Mucosa of rectum (tissue), 2 donors: ENCODE measurements around the gene CCDC198.

ENCODE experiments used
- H3K27ac ChIP-seq, 2 donors: one replicate each; pipeline ENCODE4 v1.7.0; 2013; ENCODE audit warnings: inconsistent platforms in 2 of 2, low read depth in 2 of 2, low read length in 2 of 2
- H3K27me3 ChIP-seq, 2 donors: one replicate each; pipeline ENCODE4 v1.7.0; 2013; ENCODE audit warnings: low read length in 2 of 2; ENCODE audit not compliant: control insufficient read depth in 2 of 2, insufficient read depth in 2 of 2
- H3K36me3 ChIP-seq, 2 donors: one replicate each; pipeline ENCODE4 v1.7.0; 2013; ENCODE audit warnings: low read length in 2 of 2; ENCODE audit not compliant: control insufficient read depth in 2 of 2, insufficient read depth in 2 of 2
- H3K4me1 ChIP-seq, 2 donors: one replicate each; pipeline ENCODE4 v1.7.0; 2013; ENCODE audit warnings: low read length in 2 of 2, mild to moderate bottlenecking in 1 of 2; ENCODE audit not compliant: control insufficient read depth in 2 of 2, insufficient read depth in 2 of 2
- H3K4me3 ChIP-seq, 2 donors: one replicate each; pipeline ENCODE4 v1.7.0; 2013; ENCODE audit warnings: low read length in 2 of 2
- H3K9ac ChIP-seq, 2 donors: one replicate each; pipeline ENCODE4 v1.7.0; 2013; ENCODE audit warnings: low read length in 2 of 2, low read depth in 1 of 2, mild to moderate bottlenecking in 1 of 2
- H3K9me3 ChIP-seq, 2 donors: one replicate each; pipeline ENCODE4 v1.7.0; 2013; ENCODE audit warnings: low read length in 2 of 2; ENCODE audit not compliant: control insufficient read depth in 2 of 2
- donor health status: healthy.
- donor health status: Normal muscosa, but diverticular disease.

The CCDC198 gene, protein sequence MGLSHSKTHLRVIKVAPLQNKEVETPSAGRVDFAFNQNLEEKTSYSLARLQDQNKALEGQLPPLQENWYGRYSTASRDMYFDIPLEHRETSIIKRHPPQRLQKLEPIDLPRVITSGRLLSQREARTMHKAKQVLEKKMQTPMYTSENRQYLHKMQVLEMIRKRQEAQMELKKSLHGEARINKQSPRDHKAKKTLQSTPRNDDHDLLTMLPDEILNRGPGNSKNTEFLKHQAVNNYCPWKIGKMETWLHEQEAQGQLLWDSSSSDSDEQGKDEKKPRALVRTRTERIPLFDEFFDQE

DNA sequence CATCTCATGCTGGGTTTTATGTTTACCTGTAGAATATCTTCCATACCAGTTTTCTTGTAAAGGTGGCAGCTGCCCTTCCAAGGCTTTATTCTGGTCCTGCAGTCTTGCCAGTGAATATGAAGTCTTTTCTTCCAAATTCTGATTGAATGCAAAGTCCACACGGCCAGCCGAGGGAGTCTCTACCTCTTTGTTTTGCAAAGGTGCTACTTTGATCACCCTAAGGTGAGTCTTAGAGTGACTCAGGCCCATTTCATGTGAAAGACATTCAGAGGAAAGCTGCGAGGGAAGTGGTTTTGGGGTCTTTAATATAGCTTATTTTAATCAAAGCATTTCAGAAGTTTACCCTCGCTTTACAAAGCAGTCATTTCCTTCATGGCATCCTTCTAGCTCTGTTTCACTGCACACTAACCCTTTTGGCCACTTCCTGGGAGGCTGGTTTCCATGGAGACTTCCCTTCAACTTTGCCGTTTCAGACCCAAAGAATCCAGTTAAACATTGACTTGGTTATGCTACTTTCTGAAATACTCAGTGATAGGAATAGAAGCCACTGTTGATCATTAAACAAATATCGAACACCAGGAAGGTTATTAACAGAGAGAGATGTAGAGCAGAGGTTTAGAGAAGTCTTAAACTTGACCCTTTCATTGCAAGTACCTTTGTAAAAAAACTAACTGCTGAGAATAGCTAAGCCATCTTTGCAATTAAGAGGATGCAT is at the start of gene CCDC198:
TSS of gene CCDC198 (minus strand) at position 391 of the 715 bp plus-strand sequence. CDS start at position 249, 142 bp downstream.
- Histone ChIP-seq H3K27me3 (no peaks in the 10 kb centered on the region), H3K4me3 (no peak within 1 kb of the TSS), H3K27ac (no peak within 1 kb of the TSS), H3K4me1 (no peaks in the 10 kb centered on the region), H3K9ac (no peak within 1 kb of the TSS), H3K9me3 (no peaks in the 10 kb centered on the region), H3K36me3 (no peaks in the 10 kb centered on the region)

GRCh38 chr14:57533214-57533613 is 39.6 kb upstream of the CCDC198 start:
- H3K9ac ChIP-seq, result no peak overlapping the region
- H3K36me3 ChIP-seq, result no peaks in the 10 kb centered on the region
- H3K4me1 ChIP-seq, result no peaks in the 10 kb centered on the region

DNA sequence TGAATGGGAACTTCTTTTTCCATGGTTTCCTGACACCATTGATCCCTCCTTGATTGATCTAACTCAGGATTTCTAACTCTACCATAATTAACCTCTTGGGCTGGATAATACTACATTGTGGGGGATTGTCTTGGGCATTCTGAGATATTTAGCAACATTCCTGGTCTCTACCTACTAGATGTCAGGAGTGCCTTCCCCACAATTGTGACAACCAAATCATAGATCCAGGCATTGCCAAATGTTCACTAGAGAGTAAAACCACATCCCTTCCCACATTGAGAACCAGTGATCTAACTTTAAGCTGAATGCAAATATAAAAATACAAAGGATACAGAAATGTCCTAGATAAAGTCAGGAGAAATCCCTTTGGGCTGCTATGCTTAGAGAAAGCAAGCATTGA is 36.9 kb upstream of the CCDC198 start:
- no peaks in the 10 kb centered on the region for H3K36me3 ChIP-seq
- no peak overlapping the region for H3K4me3 ChIP-seq
- no peaks in the 10 kb centered on the region for H3K4me1 ChIP-seq
- H3K9ac ChIP-seq, result no peak overlapping the region
- no peaks in the 10 kb centered on the region for H3K27me3 ChIP-seq
- H3K9me3 ChIP-seq, result peaks cover 0 to 2% of the 10 kb centered on the region in 2 donors
- H3K27ac ChIP-seq, result no peak overlapping the region

More at GRCh38 chr14:57533214-57533613, 39.6 kb upstream of the CCDC198 start:
- Histone ChIP-seq H3K27ac (no peak overlapping the region), H3K27me3 (no peaks in the 10 kb centered on the region), H3K9me3 (no peaks in the 10 kb centered on the region), H3K4me3 (no peak overlapping the region)

GRCh38 chr14:57526942-57527341 is 33.3 kb upstream of the CCDC198 start:
- Histone ChIP-seq H3K9me3 (peaks cover 0 to 2% of the 10 kb centered on the region in 2 donors), H3K9ac (no peak overlapping the region), H3K27me3 (no peaks in the 10 kb centered on the region), H3K27ac (no peak overlapping the region), H3K4me1 (no peaks in the 10 kb centered on the region), H3K36me3 (no peaks in the 10 kb centered on the region), H3K4me3 (no peak overlapping the region)

DNA sequence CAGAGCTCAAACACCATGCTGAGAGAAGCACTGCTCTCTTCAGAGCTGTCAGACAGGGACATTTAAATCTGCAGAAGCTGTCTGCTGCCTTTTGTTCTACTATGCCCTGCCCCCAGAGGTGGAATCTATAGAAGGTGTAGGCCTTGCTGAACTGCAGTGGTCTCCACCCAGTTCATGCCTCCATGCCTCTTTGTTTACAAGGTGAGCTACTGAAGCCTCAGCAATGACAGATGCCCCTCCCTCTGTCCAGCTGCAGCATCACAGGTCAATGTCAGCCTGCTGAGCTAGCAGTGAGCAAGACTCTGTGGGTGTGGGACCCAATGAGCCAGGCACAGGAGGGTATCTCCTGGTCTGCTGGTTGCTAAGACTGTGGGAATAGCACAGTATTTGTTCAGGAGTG is 25.4 kb upstream of the CCDC198 start:
- no peak overlapping the region for H3K27ac ChIP-seq
- H3K9me3 ChIP-seq, result no peaks in the 10 kb centered on the region
- no peaks in the 10 kb centered on the region for H3K36me3 ChIP-seq
- H3K9ac ChIP-seq, result no peak overlapping the region
- no peaks in the 10 kb centered on the region for H3K27me3 ChIP-seq
- no peaks in the 10 kb centered on the region for H3K4me1 ChIP-seq
- H3K4me3 ChIP-seq, result no peak overlapping the region

DNA sequence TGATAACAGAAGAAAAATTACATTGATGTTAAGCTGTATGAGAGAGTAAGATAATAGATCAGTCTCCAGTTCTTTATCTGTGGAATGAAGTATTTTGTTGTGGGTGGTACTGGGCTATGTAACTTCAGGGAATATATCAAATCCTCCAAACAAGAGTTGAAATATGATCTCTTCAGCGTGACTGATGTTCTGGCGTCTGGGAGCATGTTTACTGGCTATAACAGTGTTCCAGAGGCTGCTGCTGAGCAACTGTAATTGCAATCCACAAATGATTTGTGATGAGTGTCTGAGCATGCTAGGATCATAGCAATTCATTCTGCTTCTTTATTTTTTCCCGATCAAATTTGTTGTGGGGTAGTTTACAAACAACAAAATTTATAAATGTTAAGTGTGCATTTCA is 18.6 kb upstream of the CCDC198 start:
- Histone ChIP-seq H3K4me3 (no peak overlapping the region), H3K4me1 (no peaks in the 10 kb centered on the region), H3K36me3 (no peaks in the 10 kb centered on the region)

DNA sequence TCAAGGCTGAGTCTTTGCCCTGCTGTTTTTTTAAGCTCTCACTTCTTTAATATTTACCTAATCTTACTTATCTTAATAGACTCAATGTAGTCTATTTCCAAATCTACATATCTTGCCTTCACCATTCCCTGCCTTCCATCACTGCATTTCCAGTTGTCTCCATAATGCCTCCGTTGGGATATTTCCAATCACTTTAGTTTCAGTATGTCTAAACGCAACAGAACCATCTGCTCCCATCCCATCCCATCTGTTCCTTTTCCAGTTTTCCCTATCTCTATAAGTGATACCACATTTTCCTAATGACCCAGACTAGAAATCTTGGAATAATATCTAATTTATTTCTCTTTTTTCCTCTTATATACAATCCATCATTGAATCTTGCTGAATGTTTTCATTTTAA is 15.1 kb upstream of the CCDC198 start:
- Histone ChIP-seq H3K9me3 (no peaks in the 10 kb centered on the region), H3K27ac (no peak overlapping the region), H3K4me3 (no peak overlapping the region), H3K36me3 (no peaks in the 10 kb centered on the region), H3K27me3 (no peaks in the 10 kb centered on the region), H3K9ac (no peak overlapping the region), H3K4me1 (no peaks in the 10 kb centered on the region)

More for the DNA sequence above, 18.6 kb upstream of the CCDC198 start:
- no peak overlapping the region for H3K27ac ChIP-seq
- no peak overlapping the region for H3K9ac ChIP-seq
- H3K9me3 ChIP-seq, result no peaks in the 10 kb centered on the region
- no peaks in the 10 kb centered on the region for H3K27me3 ChIP-seq

DNA sequence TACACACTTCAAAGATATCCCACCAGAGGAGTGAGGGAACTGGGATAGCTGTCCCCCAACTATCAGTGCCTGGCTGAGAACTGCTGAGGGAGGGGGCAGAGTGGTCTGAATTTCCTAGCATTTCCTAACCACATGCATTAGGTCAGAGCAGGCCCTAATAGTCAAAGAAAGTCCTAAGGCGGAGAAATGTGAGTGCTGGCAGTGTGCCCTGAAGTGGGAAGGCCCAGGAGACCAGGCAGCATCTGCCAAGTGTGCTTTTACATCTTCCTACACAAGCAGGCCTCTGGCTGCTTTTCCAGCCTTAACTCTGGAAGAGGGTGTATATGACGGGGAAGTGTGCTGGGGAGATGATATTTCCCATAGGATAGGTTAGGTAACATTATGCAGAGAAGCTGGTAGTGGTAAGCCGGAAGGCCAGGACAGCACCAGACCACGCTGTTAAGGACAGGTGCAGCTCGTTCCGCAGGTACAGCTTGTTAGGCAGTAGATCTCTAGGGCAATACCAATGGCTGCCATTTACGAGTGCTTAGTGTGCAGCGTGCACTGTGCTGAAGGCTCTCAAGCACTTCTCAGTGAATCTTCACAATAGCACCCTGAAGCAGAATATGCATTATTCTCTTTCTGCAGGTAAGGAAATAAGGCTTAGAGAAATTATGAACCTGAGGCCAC is 9.1 kb upstream of the CCDC198 start:
- H3K27me3 ChIP-seq, result no peaks in the 10 kb centered on the region
- no peaks in the 10 kb centered on the region for H3K36me3 ChIP-seq
- no peak overlapping the region for H3K27ac ChIP-seq
- H3K4me1 ChIP-seq, result no peaks in the 10 kb centered on the region
- no peak overlapping the region for H3K4me3 ChIP-seq
- no peak overlapping the region for H3K9ac ChIP-seq
- H3K9me3 ChIP-seq, result no peaks in the 10 kb centered on the region

DNA sequence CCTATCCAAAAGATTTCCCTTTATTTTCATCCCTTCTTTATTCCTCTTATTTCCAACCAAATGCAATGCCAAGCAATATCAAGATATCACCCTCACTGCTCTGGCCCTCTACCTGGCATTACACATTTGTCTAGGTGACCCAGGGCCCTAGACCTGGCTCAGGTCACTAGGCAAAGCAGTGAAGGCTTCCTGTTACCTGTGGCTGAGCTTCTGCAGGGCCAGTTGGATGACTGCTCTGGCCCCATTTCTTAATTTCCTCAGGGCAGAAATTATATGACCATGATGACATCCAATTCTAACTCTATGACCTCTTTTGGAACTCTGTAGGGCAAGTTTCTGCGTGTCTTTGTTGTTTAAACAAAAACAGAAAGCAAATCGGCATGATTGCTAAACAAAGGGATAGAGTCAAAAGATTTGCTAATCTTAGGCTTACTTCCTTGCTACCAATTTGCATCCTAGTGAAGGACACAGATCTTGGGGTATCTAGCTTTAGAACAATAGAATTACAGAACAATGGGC is 7.4 kb upstream of the CCDC198 start:
- Histone ChIP-seq H3K9ac (no peak overlapping the region), H3K4me1 (no peaks in the 10 kb centered on the region), H3K9me3 (no peaks in the 10 kb centered on the region), H3K27me3 (no peaks in the 10 kb centered on the region), H3K27ac (no peak overlapping the region), H3K4me3 (no peak overlapping the region), H3K36me3 (no peaks in the 10 kb centered on the region)

- Histone ChIP-seq H3K9ac (no peak overlapping the region), H3K27me3 (no peaks in the 10 kb centered on the region), H3K9me3 (no peaks in the 10 kb centered on the region), H3K4me1 (no peaks in the 10 kb centered on the region), H3K36me3 (no peaks in the 10 kb centered on the region), H3K27ac (no peak overlapping the region), H3K4me3 (no peak overlapping the region)
These were observed 5.0 kb upstream of the CCDC198 start for GRCh38 chr14:57498659-57499058.
